ENCODE measurements around the gene TENM3.
"Not testable (repeated sequence)": the region's sequence is repeated elsewhere in the genome, so short reads cannot be mapped to it uniquely, and the experiment has no call there.

TENM3 gene

GRCh38 chr4:182382941-182383340 lies 139.7 kb downstream of the TENM3 start:
- Histone ChIP-seq H3K27me3 (ENCODE audit: low read length) (no peaks in the 10 kb centered on the region), H3K9me2 (replicated peaks; ENCODE audit: insufficient read depth, low read length) (no peaks in the 10 kb centered on the region), H3K9me3 (ENCODE audit: insufficient read depth, low read length) (no peaks in the 10 kb centered on the region), H2AFZ (ENCODE audit: low read depth, low read length, severe bottlenecking) (no peak overlapping the region), H4K20me1 (ENCODE audit: low read depth, low read length) (no peaks in the 10 kb centered on the region), H3K9ac (ENCODE audit: low read length) (no peak overlapping the region), H3K79me2 (ENCODE audit: insufficient read depth, low read length) (no peaks in the 10 kb centered on the region), H3K36me3 (ENCODE audit: low read length) (no peaks in the 10 kb centered on the region), H3F3A (ENCODE audit: insufficient read depth) (no peaks in the 10 kb centered on the region), H3K27ac (ENCODE audit: low read depth, low read length) (no peak overlapping the region), H3K4me2 (ENCODE audit: low read depth, low read length, poor library complexity, severe bottlenecking) (no peak overlapping the region), H3K4me3 (ENCODE audit: insufficient read depth, low read length, poor library complexity, severe bottlenecking) (no peak overlapping the region)
- TF ChIP-seq EZH2phosphoT487 (conservative IDR thresholded peaks at IDR 0.05; ENCODE audit: low read length) (no peak), CTCF (IDR thresholded peaks at IDR 0.05; ENCODE audit: insufficient read depth, low read length, poor library complexity, severe bottlenecking) (no peak)

GRCh38 chr4:182384631-182385091 lies 141.5 kb downstream of the TENM3 start:
- H3K79me2 ChIP-seq (ENCODE audit: insufficient read depth, low read length): no peaks in the 10 kb centered on the region
- H3F3A ChIP-seq (ENCODE audit: insufficient read depth): no peaks in the 10 kb centered on the region
- H3K27ac ChIP-seq (ENCODE audit: low read depth, low read length): no peak overlapping the region
- no peak overlapping the region for H3K4me3 ChIP-seq (ENCODE audit: insufficient read depth, low read length, poor library complexity, severe bottlenecking)
- H3K9ac ChIP-seq (ENCODE audit: low read length): no peak overlapping the region
- no peak overlapping the region for H3K4me2 ChIP-seq (ENCODE audit: low read depth, low read length, poor library complexity, severe bottlenecking)
- H2AFZ ChIP-seq (ENCODE audit: low read depth, low read length, severe bottlenecking): no peak overlapping the region
- no peaks in the 10 kb centered on the region for H3K9me2 ChIP-seq (replicated peaks; ENCODE audit: insufficient read depth, low read length)
- TF ChIP-seq EZH2phosphoT487 (conservative IDR thresholded peaks at IDR 0.05; ENCODE audit: low read length): no peak
- no peak for TF ChIP-seq CTCF (IDR thresholded peaks at IDR 0.05; ENCODE audit: insufficient read depth, low read length, poor library complexity, severe bottlenecking)
- no peaks in the 10 kb centered on the region for H3K36me3 ChIP-seq (ENCODE audit: low read length)
- H3K9me3 ChIP-seq (ENCODE audit: insufficient read depth, low read length): no peaks in the 10 kb centered on the region
- H3K27me3 ChIP-seq (ENCODE audit: low read length): no peaks in the 10 kb centered on the region
- no peaks in the 10 kb centered on the region for H4K20me1 ChIP-seq (ENCODE audit: low read depth, low read length)

GRCh38 chr4:182385897-182386296 lies 142.7 kb downstream of the TENM3 start:
- no peaks in the 10 kb centered on the region for H3F3A ChIP-seq (ENCODE audit: insufficient read depth)
- TF ChIP-seq EZH2phosphoT487 (conservative IDR thresholded peaks at IDR 0.05; ENCODE audit: low read length) (no peak), CTCF (IDR thresholded peaks at IDR 0.05; ENCODE audit: insufficient read depth, low read length, poor library complexity, severe bottlenecking) (no peak)
- no peak overlapping the region for H3K4me2 ChIP-seq (ENCODE audit: low read depth, low read length, poor library complexity, severe bottlenecking)
- H3K4me3 ChIP-seq (ENCODE audit: insufficient read depth, low read length, poor library complexity, severe bottlenecking): no peak overlapping the region
- no peak overlapping the region for H3K9ac ChIP-seq (ENCODE audit: low read length)
- H4K20me1 ChIP-seq (ENCODE audit: low read depth, low read length): no peaks in the 10 kb centered on the region
- H3K9me2 ChIP-seq (replicated peaks; ENCODE audit: insufficient read depth, low read length): no peaks in the 10 kb centered on the region
- no peaks in the 10 kb centered on the region for H3K36me3 ChIP-seq (ENCODE audit: low read length)
- H3K9me3 ChIP-seq (ENCODE audit: insufficient read depth, low read length): no peaks in the 10 kb centered on the region
- H3K79me2 ChIP-seq (ENCODE audit: insufficient read depth, low read length): no peaks in the 10 kb centered on the region
- no peaks in the 10 kb centered on the region for H3K27me3 ChIP-seq (ENCODE audit: low read length)
- no peak overlapping the region for H3K27ac ChIP-seq (ENCODE audit: low read depth, low read length)
- no peak overlapping the region for H2AFZ ChIP-seq (ENCODE audit: low read depth, low read length, severe bottlenecking)

- not testable (repeated sequence) for H2AFZ ChIP-seq (ENCODE audit: low read depth, low read length, severe bottlenecking); H3K4me2 ChIP-seq (ENCODE audit: low read depth, low read length, poor library complexity, severe bottlenecking); H3F3A ChIP-seq (ENCODE audit: insufficient read depth); H3K9me3 ChIP-seq (ENCODE audit: insufficient read depth, low read length); H4K20me1 ChIP-seq (ENCODE audit: low read depth, low read length); H3K79me2 ChIP-seq (ENCODE audit: insufficient read depth, low read length); H3K27ac ChIP-seq (ENCODE audit: low read depth, low read length); H3K36me3 ChIP-seq (ENCODE audit: low read length); H3K9ac ChIP-seq (ENCODE audit: low read length); H3K9me2 ChIP-seq (replicated peaks; ENCODE audit: insufficient read depth, low read length); H3K27me3 ChIP-seq (ENCODE audit: low read length); H3K4me3 ChIP-seq (ENCODE audit: insufficient read depth, low read length, poor library complexity, severe bottlenecking)
Measured at GRCh38 chr4:182386576-182386975, 143.4 kb downstream of the TENM3 start.
